RWPE2 (cell line): ENCODE data around the gene LRFN2.

Experiments used
- ATAC-seq: fragments of 200-7000 bp; cut with Tn5 transposase; 3 replicates; pipeline ENCODE4 v1.9.1; 2021; ENCODE audit warnings: low read depth
- DNase-seq: peaks from one replicate; pipeline ENCODE4 v3.0.0-alpha.2; 2020; ENCODE audit warnings: low spot score
- H3K27ac ChIP-seq: fragments of 450-650 bp; 2 replicates; pipeline ENCODE4 v1.5.1; 2017; ENCODE audit warnings: mild to moderate bottlenecking; ENCODE audit not compliant: poor library complexity, severe bottlenecking
- H3K27me3 ChIP-seq: fragments of 250-450 bp; sonication (Bioruptor Pico); 2 replicates; pipeline ENCODE4 v1.5.1; 2021; ENCODE audit warnings: mild to moderate bottlenecking, moderate library complexity; ENCODE audit not compliant: insufficient read depth, poor library complexity, severe bottlenecking
- H3K36me3 ChIP-seq: fragments of 250-450 bp; sonication (Bioruptor Pico); 2 replicates; pipeline ENCODE4 v1.5.1; 2020; ENCODE audit warnings: low read depth, mild to moderate bottlenecking, moderate library complexity
- H3K4me1 ChIP-seq: fragments of 250-450 bp; sonication (Bioruptor Pico); 2 replicates; pipeline ENCODE4 v1.5.1; 2021; ENCODE audit warnings: mild to moderate bottlenecking, moderate library complexity; ENCODE audit not compliant: insufficient read depth, poor library complexity, severe bottlenecking
- H3K4me3 ChIP-seq: fragments of 250-450 bp; sonication (Bioruptor Pico); 2 replicates; pipeline ENCODE4 v1.5.1; 2021; ENCODE audit warnings: mild to moderate bottlenecking, moderate library complexity; ENCODE audit not compliant: severe bottlenecking
- H3K9me3 ChIP-seq: fragments of 250-450 bp; sonication (Bioruptor Pico); 2 replicates; pipeline ENCODE4 v1.5.1; 2021; ENCODE audit warnings: mild to moderate bottlenecking, moderate library complexity; ENCODE audit not compliant: severe bottlenecking
- CTCF ChIP-seq: fragments of 450-650 bp; IDR thresholded peaks from one replicate; pipeline ENCODE4 v1.5.1; 2017; ENCODE audit warnings: mild to moderate bottlenecking, moderate library complexity; ENCODE audit not compliant: poor library complexity, severe bottlenecking

The LRFN2 gene

GRCh38 chr6:40469323-40469722, 117.8 kb downstream of the LRFN2 start:
- Histone ChIP-seq H3K4me3 (no peak overlapping the region), H3K27ac (no peak overlapping the region), H3K27me3 (no peaks in the 10 kb centered on the region), H3K36me3 (no peaks in the 10 kb centered on the region), H3K9me3 (no peaks in the 10 kb centered on the region), H3K4me1 (no peaks in the 10 kb centered on the region)
- ATAC-seq: no peak
- DNase-seq: no peak
- no peak for TF ChIP-seq CTCF

- Histone ChIP-seq H3K9me3 (no peaks in the 10 kb centered on the region), H3K27me3 (no peaks in the 10 kb centered on the region), H3K27ac (no peak overlapping the region), H3K36me3 (no peaks in the 10 kb centered on the region), H3K4me1 (no peaks in the 10 kb centered on the region), H3K4me3 (no peak overlapping the region)
- no peak for TF ChIP-seq CTCF
- no peak for DNase-seq
- no peak for ATAC-seq
These were observed 120.1 kb downstream of the LRFN2 start for GRCh38 chr6:40466986-40467539.

GRCh38 chr6:40461643-40462042, 125.5 kb downstream of the LRFN2 start:
- ATAC-seq: no peak
- no peaks in the 10 kb centered on the region for H3K36me3 ChIP-seq
- TF ChIP-seq CTCF: no peak

GRCh38 chr6:40460380-40460779, 126.8 kb downstream of the LRFN2 start:
- no peak for TF ChIP-seq CTCF
- Histone ChIP-seq H3K9me3 (no peaks in the 10 kb centered on the region), H3K36me3 (no peaks in the 10 kb centered on the region), H3K4me3 (no peak overlapping the region), H3K27ac (no peak overlapping the region), H3K4me1 (peaks cover 6% of the 10 kb centered on the region), H3K27me3 (no peaks in the 10 kb centered on the region)
- no peak for DNase-seq
- ATAC-seq: no peak

More at GRCh38 chr6:40461643-40462042, 125.5 kb downstream of the LRFN2 start:
- no peak for DNase-seq
- no peak overlapping the region for H3K27ac ChIP-seq
- peaks cover 6% of the 10 kb centered on the region for H3K4me1 ChIP-seq
- H3K27me3 ChIP-seq: no peaks in the 10 kb centered on the region
- no peaks in the 10 kb centered on the region for H3K9me3 ChIP-seq
- no peak overlapping the region for H3K4me3 ChIP-seq

- peak; percentile 74 for ATAC-seq
- TF ChIP-seq CTCF: no peak
- no peaks in the 10 kb centered on the region for H3K9me3 ChIP-seq
- no peak overlapping the region for H3K27ac ChIP-seq
- no peak for DNase-seq
- no peaks in the 10 kb centered on the region for H3K27me3 ChIP-seq
- no peaks in the 10 kb centered on the region for H3K36me3 ChIP-seq
- H3K4me1 ChIP-seq: peaks cover 6% of the 10 kb centered on the region
- H3K4me3 ChIP-seq: no peak overlapping the region
These were observed 129.9 kb downstream of the LRFN2 start for GRCh38 chr6:40457261-40457660.
